Osteocyte (in vitro differentiated cells): Measurements from ENCODE around the gene AEBP2. TPM values are rescaled to one million over a fixed set of nuclear protein-coding genes. Genes with fewer than 3 reads are reported as not detected.

Experiments
- DNase-seq: peaks from one replicate; pipeline ENCODE4 v3.0.0; 2021; ENCODE audit warnings: mixed read lengths; ENCODE audit not compliant: unreplicated experiment; ENCODE audit errors: extremely low spot score
- H3K27ac Mint-ChIP-seq: one replicate; pipeline ENCODE4 v1.8.0; 2021; ENCODE audit warnings: mild to moderate bottlenecking, mixed read lengths; ENCODE audit not compliant: unreplicated experiment
- H3K27me3 Mint-ChIP-seq: one replicate; pipeline ENCODE4 v1.8.0; 2021; ENCODE audit warnings: mixed read lengths; ENCODE audit not compliant: unreplicated experiment
- H3K36me3 Mint-ChIP-seq: one replicate; pipeline ENCODE4 v1.8.0; 2021; ENCODE audit warnings: mixed read lengths; ENCODE audit not compliant: unreplicated experiment
- H3K4me1 Mint-ChIP-seq: one replicate; pipeline ENCODE4 v1.8.0; 2021; ENCODE audit warnings: mixed read lengths; ENCODE audit not compliant: unreplicated experiment
- H3K4me3 Mint-ChIP-seq: one replicate; pipeline ENCODE4 v1.8.0; 2021; ENCODE audit warnings: mild to moderate bottlenecking, moderate library complexity, mixed read lengths; ENCODE audit not compliant: unreplicated experiment
- H3K9me3 Mint-ChIP-seq: one replicate; pipeline ENCODE4 v1.8.0; 2021; ENCODE audit warnings: mixed read lengths; ENCODE audit not compliant: unreplicated experiment
- CTCF ChIP-seq: fragments of 200-600 bp; sonication (generic); IDR thresholded peaks from 2 replicates; pipeline ENCODE4 v1.5.0; 2021; ENCODE audit warnings: antibody characterized with exemption, mild to moderate bottlenecking, moderate library complexity
- total RNA-seq: library from RNA; stranded (reverse); gene quantifications from 2 replicates; pipeline ENCODE4 v1.2.1, GENCODE V29; 2021

Gene AEBP2
- total RNA-seq, 1 donor from 2014 or later: 33.5 TPM

- Mint-ChIP-seq H3K27ac (no peak overlapping the region), H3K36me3 (peaks cover 18% of the 10 kb centered on the region)
These were observed 19.4 kb downstream of the AEBP2 start for GRCh38 chr12:19458733-19459132.

GRCh38 chr12:19461999-19462398 lies 22.7 kb downstream of the AEBP2 start:
- TF ChIP-seq CTCF: no peak
- H3K4me3 Mint-ChIP-seq: no peak overlapping the region
- no peak overlapping the region for H3K27ac Mint-ChIP-seq
- H3K36me3 Mint-ChIP-seq: peaks cover 25% of the 10 kb centered on the region
- H3K9me3 Mint-ChIP-seq: no peaks in the 10 kb centered on the region
- DNase-seq: no peak
- H3K27me3 Mint-ChIP-seq: no peaks in the 10 kb centered on the region
- peaks cover 16% of the 10 kb centered on the region for H3K4me1 Mint-ChIP-seq

More at GRCh38 chr12:19458733-19459132, 19.4 kb downstream of the AEBP2 start:
- Mint-ChIP-seq H3K4me1 (peaks cover 16% of the 10 kb centered on the region), H3K27me3 (no peaks in the 10 kb centered on the region), H3K9me3 (no peaks in the 10 kb centered on the region), H3K4me3 (no peak overlapping the region)
- DNase-seq: no peak
- TF ChIP-seq CTCF: no peak

- DNase-seq: no peak
- no peaks in the 10 kb centered on the region for H3K9me3 Mint-ChIP-seq
- H3K27ac Mint-ChIP-seq: no peak overlapping the region
These were observed 23.1 kb downstream of the AEBP2 start for GRCh38 chr12:19462406-19462805.

GRCh38 chr12:19464192-19464580 lies 24.9 kb downstream of the AEBP2 start:
- Mint-ChIP-seq H3K27me3 (no peaks in the 10 kb centered on the region), H3K27ac (no peak overlapping the region), H3K4me1 (peaks cover 14% of the 10 kb centered on the region), H3K4me3 (no peak overlapping the region), H3K9me3 (no peaks in the 10 kb centered on the region), H3K36me3 (peaks cover 31% of the 10 kb centered on the region)
- no peak for DNase-seq
- TF ChIP-seq CTCF: no peak

More at GRCh38 chr12:19462406-19462805, 23.1 kb downstream of the AEBP2 start:
- Mint-ChIP-seq H3K4me1 (peaks cover 16% of the 10 kb centered on the region), H3K36me3 (peaks cover 24% of the 10 kb centered on the region), H3K27me3 (no peaks in the 10 kb centered on the region), H3K4me3 (no peak overlapping the region)
- TF ChIP-seq CTCF: no peak

- DNase-seq: no peak
- H3K9me3 Mint-ChIP-seq: no peaks in the 10 kb centered on the region
- H3K36me3 Mint-ChIP-seq: peaks cover 31% of the 10 kb centered on the region
- TF ChIP-seq CTCF: no peak
- H3K4me3 Mint-ChIP-seq: no peak overlapping the region
- no peaks in the 10 kb centered on the region for H3K27me3 Mint-ChIP-seq
- H3K27ac Mint-ChIP-seq: no peak overlapping the region
- H3K4me1 Mint-ChIP-seq: peaks cover 16% of the 10 kb centered on the region
These were observed 26.4 kb downstream of the AEBP2 start for GRCh38 chr12:19465711-19466110.
